ENCODE results near the gene PRPF40B.

The PRPF40B gene

DNA sequence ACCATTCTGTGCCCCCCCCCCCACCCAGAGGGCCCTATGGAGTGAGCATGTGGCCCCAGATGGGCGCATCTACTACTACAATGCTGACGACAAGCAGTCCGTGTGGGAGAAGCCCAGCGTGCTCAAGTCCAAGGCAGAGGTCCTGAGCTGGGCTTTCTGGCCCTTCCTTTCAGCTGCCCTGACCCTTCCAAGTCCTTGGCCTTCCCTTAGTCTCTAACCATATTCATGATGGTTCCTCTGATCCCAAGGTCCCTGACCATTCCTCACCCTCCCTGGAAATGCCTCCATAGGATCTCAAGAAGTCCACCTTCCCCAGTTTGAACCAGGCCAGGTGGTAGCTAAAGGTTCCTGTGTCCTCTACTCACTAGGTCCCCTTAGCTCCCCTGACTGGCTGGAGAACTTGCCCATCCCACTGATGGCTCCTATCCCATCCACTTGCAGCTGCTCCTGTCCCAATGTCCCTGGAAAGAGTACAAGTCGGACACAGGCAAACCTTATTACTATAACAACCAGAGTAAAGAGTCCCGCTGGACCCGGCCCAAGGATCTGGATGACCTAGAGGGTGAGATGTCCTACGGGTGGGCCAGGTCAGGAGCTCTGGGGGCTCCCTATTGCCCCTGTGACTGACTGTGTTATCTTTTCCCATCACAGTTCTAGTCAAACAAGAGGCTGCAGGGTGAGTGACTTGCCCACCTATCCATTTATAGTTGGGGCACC is 9.8 kb downstream of the PRPF40B start:
- TF ChIP-seq, protein P1, sequence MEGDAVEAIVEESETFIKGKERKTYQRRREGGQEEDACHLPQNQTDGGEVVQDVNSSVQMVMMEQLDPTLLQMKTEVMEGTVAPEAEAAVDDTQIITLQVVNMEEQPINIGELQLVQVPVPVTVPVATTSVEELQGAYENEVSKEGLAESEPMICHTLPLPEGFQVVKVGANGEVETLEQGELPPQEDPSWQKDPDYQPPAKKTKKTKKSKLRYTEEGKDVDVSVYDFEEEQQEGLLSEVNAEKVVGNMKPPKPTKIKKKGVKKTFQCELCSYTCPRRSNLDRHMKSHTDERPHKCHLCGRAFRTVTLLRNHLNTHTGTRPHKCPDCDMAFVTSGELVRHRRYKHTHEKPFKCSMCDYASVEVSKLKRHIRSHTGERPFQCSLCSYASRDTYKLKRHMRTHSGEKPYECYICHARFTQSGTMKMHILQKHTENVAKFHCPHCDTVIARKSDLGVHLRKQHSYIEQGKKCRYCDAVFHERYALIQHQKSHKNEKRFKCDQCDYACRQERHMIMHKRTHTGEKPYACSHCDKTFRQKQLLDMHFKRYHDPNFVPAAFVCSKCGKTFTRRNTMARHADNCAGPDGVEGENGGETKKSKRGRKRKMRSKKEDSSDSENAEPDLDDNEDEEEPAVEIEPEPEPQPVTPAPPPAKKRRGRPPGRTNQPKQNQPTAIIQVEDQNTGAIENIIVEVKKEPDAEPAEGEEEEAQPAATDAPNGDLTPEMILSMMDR (IDR thresholded peaks at IDR 0.05), result no peak
- Mint-ChIP-seq H3K27me3 (ENCODE audit: low read depth, poor library complexity) (peaks cover 7% of the 10 kb centered on the region), H3K36me3 (ENCODE audit: low read depth) (no peaks in the 10 kb centered on the region), H3K4me3 (no peak overlapping the region), H3K4me1 (peaks cover 18% of the 10 kb centered on the region), H3K9me3 (no peaks in the 10 kb centered on the region), H3K27ac (no peak overlapping the region)
- DNase-seq, result no peak

DNA sequence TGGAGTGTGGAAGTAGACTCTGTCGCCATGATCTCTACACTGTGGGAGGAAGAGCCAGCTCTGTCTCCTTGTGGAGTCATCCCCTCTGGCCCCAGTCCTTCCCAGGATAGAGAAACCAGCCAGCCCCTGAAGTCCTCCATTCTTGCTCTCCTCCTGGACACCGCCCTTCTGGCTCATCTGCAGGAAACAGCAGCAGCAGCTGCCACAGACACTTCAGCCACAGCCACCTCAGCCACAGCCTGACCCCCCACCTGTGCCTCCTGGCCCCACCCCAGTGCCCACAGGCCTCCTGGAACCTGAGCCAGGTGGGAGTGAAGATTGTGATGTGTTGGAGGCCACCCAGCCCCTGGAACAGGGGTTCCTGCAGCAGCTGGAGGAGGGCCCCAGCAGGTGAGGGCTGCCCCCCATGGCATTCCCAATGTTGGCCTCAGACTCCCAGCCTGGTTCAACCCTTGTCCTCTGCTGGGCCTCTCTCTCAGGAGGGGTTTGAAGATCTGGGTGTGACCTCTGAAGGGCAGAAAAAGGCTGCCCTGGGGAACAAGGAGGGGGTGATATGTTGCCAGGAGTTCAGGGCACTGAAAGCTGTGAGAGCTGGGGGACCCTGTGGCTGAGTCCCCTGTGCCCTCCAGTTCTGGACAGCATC is 10.5 kb downstream of the PRPF40B start:
- DNase-seq, result no peak
- H3K27ac Mint-ChIP-seq, result peak overlapping the region; percentile 30

DNA sequence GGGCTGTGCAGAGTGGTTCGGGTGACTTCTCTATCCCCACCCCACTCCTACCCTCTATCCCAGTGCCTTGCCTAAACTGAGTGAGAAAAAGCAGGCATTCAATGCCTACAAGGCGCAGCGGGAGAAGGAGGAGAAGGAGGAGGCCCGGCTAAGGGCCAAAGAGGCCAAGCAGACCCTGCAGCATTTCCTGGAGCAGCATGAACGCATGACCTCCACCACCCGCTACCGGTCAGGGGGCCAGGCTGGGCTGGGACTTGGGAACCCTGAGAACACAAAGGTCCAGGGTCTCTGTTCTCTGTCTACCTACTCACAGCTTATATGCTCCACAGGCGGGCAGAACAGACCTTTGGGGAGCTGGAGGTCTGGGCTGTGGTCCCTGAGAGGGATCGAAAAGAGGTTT is 11.7 kb downstream of the PRPF40B start:
- Mint-ChIP-seq H3K36me3 (ENCODE audit: low read depth) (peaks cover 7% of the 10 kb centered on the region), H3K27me3 (ENCODE audit: low read depth, poor library complexity) (no peaks in the 10 kb centered on the region), H3K4me1 (peaks cover 23% of the 10 kb centered on the region), H3K4me3 (no peak overlapping the region), H3K27ac (peak overlapping the region; percentile 61), H3K9me3 (no peaks in the 10 kb centered on the region)
- TF ChIP-seq, protein P1 (IDR thresholded peaks at IDR 0.05), result no peak
- no peak for DNase-seq

More for the DNA sequence above, 10.5 kb downstream of the PRPF40B start:
- Mint-ChIP-seq H3K4me1 (peaks cover 18% of the 10 kb centered on the region), H3K9me3 (no peaks in the 10 kb centered on the region), H3K27me3 (ENCODE audit: low read depth, poor library complexity) (peaks cover 4% of the 10 kb centered on the region), H3K4me3 (no peak overlapping the region), H3K36me3 (ENCODE audit: low read depth) (no peaks in the 10 kb centered on the region)
- TF ChIP-seq, protein P1 (IDR thresholded peaks at IDR 0.05), result no peak

DNA sequence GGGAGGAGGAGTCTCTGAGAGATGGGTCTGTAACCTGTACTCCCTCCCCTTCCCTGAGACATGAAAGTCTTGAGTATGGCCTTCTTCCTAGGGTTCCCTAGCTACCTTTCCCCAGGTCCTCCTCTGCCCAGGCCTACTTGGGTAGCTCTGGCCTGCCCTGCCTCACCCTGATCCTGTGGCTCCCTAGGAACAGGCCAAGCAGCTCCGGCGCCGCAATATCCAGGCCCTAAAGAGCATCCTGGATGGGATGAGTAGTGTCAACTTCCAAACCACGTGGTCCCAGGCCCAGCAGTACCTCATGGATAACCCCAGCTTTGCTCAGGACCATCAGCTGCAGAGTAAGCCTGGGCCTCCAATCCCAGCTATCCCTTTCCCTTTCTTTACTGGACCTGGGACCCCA is 12.3 kb downstream of the PRPF40B start:
- H3K4me3 Mint-ChIP-seq, result no peak overlapping the region
- no peak for DNase-seq
- H3K27ac Mint-ChIP-seq, result no peak overlapping the region
- no peaks in the 10 kb centered on the region for H3K27me3 Mint-ChIP-seq (ENCODE audit: low read depth, poor library complexity)
- H3K36me3 Mint-ChIP-seq (ENCODE audit: low read depth), result peaks cover 8% of the 10 kb centered on the region
- peaks cover 23% of the 10 kb centered on the region for H3K4me1 Mint-ChIP-seq
- no peaks in the 10 kb centered on the region for H3K9me3 Mint-ChIP-seq
- TF ChIP-seq, protein P1 (IDR thresholded peaks at IDR 0.05), result no peak

DNA sequence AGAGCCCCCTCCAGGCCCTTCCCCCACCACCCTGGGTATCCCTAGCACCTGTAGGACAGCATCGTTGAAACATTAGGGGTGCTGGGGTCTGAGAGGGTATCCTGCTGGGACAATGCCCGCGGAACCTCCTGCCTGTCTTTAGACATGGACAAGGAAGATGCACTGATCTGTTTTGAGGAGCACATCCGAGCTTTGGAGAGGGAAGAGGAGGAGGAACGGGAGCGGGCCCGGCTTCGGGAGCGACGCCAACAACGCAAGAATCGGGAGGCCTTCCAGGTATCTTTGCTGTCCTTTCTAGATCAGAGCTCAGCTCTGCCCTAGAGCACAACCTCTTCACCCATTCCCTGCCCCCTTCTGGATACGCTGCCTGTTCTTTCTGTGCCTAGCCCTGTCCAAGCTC is 13.2 kb downstream of the PRPF40B start:
- no peak overlapping the region for H3K4me3 Mint-ChIP-seq
- H3K27me3 Mint-ChIP-seq (ENCODE audit: low read depth, poor library complexity), result no peaks in the 10 kb centered on the region
- DNase-seq, result no peak
- H3K27ac Mint-ChIP-seq, result peak overlapping the region; percentile 1
- TF ChIP-seq, protein P1 (IDR thresholded peaks at IDR 0.05), result no peak
- H3K4me1 Mint-ChIP-seq, result peaks cover 23% of the 10 kb centered on the region
- H3K36me3 Mint-ChIP-seq (ENCODE audit: low read depth), result peaks cover 11% of the 10 kb centered on the region
- no peaks in the 10 kb centered on the region for H3K9me3 Mint-ChIP-seq
